Measurements from ENCODE around the gene DAPK2. TPM values are rescaled to one million over a fixed set of nuclear protein-coding genes. Genes with fewer than 3 reads are reported as not detected.

The DAPK2 gene
- total and polyA plus RNA-seq, 2 of the 13 experiments (the other 11 are each of a cell fraction or from before 2014, with no cell fraction given): 0.33 to 0.63 TPM

DNA sequence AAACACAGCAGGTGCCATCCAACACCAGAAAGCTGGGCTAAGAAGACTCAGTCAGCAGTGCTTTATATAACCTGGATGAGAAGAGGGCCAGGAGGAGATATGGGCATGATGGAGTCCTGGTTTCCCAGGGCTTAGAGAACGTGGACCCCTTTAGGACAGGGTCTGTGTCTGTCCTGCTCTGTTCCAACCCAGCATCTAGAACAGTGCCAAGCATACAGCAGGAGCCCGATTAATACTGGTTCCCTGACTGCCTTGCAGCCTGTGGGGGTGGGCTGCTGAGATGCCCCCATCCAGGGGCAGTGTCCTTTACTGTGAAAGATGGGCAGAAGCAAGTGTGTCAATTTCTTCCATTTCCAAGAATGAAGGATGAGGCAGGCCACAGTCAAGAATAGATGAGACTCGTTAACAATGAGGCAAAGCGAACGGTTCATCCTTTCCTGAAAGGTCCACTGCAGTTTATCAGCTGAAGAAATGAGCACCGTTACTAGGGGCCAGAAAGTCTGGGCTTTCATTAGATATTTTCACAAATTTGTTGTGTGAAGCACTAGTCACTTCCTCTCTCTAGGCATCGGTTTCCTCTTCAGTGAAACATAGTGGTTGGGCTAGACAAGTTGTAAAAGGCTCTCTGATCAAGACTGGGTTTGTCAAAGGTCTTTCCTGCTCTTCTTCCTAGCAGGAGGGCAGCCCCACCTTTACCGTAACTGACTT, 140.6 kb downstream of the DAPK2 start:
- 42% methylated on average over 7 of the region's 8 CpGs for WGBS (ENCODE audit: low lambda C conversion rate)
- intact Hi-C loops (cut with micrococcal nuclease; ENCODE audit: unreplicated experiment) (no loop called here), in situ Hi-C loops (cut with HindIII; ENCODE audit: extremely low pct_ligation_motif_present, low pct_unique_long_range_greater_than_20kb) (no loop called here)
- ATAC-seq (no peak), FAIRE-seq (no peak), DNase-seq (ENCODE audit: low spot score) (no peak)
- Histone ChIP-seq H3K4me2 (ENCODE audit: low read depth, low read length) (no peak overlapping the region), H3K9ac (ENCODE audit: insufficient read depth, low read depth, low read length) (no peak overlapping the region), H2AFZ (ENCODE audit: low read length) (no peak overlapping the region), H4K20me1 (ENCODE audit: insufficient read depth, low read length) (no peaks in the 10 kb centered on the region), H3K27me3 (ENCODE audit: control insufficient read depth in 1 of 2, insufficient read depth in 2 of 2, low read length in 2 of 2) (peaks cover 4 to 17% of the 10 kb centered on the region in 2 experiments; a peak in 4 of 5 replicates), H3K36me3 (replicated peaks in 1 of 2; ENCODE audit: control insufficient read depth in 1 of 2, insufficient read depth in 2 of 2, low read length in 2 of 2) (no peaks in the 10 kb centered on the region), H3K27ac (ENCODE audit: extremely low read length, insufficient read depth, low read length) (no peak overlapping the region), H3K4me3 (replicated peaks in 1 of 3; ENCODE audit: insufficient read depth in 1 of 3, low read depth in 2 of 3, low read length in 3 of 3) (no peak overlapping the region), H3K9me3 (ENCODE audit: low read length) (no peaks in the 10 kb centered on the region), H3K4me1 (ENCODE audit: insufficient read depth, low read length) (peaks cover 15% of the 10 kb centered on the region), H3K79me2 (ENCODE audit: insufficient read depth, low read length) (no peaks in the 10 kb centered on the region)
- no TSS peak for BruUV-seq (replicated peaks)
- ChIA-PET CTCF (ENCODE audit: low intra/inter-chr PET ratio, low total read pairs) (no interaction called here), POLR2A (no interaction called here)
- TF ChIP-seq ERF (CRISPR knock-in tag; IDR thresholded peaks at IDR 0.05): no peak
- no peak for TF ChIP-seq PHF5A (CRISPR knock-in tag; IDR thresholded peaks at IDR 0.05; ENCODE audit: low read depth, unreplicated experiment)
- TF ChIP-seq KDM5A (IDR thresholded peaks at IDR 0.05; ENCODE audit: borderline replicate concordance, low read length): no peak
- no peak for TF ChIP-seq ZNF20 (CRISPR knock-in tag; IDR thresholded peaks at IDR 0.05)
- TF ChIP-seq, protein P1, sequence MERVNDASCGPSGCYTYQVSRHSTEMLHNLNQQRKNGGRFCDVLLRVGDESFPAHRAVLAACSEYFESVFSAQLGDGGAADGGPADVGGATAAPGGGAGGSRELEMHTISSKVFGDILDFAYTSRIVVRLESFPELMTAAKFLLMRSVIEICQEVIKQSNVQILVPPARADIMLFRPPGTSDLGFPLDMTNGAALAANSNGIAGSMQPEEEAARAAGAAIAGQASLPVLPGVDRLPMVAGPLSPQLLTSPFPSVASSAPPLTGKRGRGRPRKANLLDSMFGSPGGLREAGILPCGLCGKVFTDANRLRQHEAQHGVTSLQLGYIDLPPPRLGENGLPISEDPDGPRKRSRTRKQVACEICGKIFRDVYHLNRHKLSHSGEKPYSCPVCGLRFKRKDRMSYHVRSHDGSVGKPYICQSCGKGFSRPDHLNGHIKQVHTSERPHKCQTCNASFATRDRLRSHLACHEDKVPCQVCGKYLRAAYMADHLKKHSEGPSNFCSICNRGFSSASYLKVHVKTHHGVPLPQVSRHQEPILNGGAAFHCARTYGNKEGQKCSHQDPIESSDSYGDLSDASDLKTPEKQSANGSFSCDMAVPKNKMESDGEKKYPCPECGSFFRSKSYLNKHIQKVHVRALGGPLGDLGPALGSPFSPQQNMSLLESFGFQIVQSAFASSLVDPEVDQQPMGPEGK (CRISPR knock-in tag; IDR thresholded peaks at IDR 0.05): no peak
- TF ChIP-seq, protein P2, sequence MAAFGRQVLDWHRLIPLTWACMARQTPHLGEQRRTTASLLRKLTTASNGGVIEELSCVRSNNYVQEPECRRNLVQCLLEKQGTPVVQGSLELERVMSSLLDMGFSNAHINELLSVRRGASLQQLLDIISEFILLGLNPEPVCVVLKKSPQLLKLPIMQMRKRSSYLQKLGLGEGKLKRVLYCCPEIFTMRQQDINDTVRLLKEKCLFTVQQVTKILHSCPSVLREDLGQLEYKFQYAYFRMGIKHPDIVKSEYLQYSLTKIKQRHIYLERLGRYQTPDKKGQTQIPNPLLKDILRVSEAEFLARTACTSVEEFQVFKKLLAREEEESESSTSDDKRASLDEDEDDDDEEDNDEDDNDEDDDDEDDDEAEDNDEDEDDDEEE (CRISPR knock-in tag; IDR thresholded peaks at IDR 0.05): no peak
- no peak for TF ChIP-seq ATAD3A (CRISPR knock-in tag; IDR thresholded peaks at IDR 0.05)
- no peak for TF ChIP-seq ZNF7 (CRISPR knock-in tag; IDR thresholded peaks at IDR 0.05)
- TF ChIP-seq, protein P3, sequence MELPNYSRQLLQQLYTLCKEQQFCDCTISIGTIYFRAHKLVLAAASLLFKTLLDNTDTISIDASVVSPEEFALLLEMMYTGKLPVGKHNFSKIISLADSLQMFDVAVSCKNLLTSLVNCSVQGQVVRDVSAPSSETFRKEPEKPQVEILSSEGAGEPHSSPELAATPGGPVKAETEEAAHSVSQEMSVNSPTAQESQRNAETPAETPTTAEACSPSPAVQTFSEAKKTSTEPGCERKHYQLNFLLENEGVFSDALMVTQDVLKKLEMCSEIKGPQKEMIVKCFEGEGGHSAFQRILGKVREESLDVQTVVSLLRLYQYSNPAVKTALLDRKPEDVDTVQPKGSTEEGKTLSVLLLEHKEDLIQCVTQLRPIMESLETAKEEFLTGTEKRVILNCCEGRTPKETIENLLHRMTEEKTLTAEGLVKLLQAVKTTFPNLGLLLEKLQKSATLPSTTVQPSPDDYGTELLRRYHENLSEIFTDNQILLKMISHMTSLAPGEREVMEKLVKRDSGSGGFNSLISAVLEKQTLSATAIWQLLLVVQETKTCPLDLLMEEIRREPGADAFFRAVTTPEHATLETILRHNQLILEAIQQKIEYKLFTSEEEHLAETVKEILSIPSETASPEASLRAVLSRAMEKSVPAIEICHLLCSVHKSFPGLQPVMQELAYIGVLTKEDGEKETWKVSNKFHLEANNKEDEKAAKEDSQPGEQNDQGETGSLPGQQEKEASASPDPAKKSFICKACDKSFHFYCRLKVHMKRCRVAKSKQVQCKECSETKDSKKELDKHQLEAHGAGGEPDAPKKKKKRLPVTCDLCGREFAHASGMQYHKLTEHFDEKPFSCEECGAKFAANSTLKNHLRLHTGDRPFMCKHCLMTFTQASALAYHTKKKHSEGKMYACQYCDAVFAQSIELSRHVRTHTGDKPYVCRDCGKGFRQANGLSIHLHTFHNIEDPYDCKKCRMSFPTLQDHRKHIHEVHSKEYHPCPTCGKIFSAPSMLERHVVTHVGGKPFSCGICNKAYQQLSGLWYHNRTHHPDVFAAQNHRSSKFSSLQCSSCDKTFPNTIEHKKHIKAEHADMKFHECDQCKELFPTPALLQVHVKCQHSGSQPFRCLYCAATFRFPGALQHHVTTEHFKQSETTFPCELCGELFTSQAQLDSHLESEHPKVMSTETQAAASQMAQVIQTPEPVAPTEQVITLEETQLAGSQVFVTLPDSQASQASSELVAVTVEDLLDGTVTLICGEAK (IDR thresholded peaks at IDR 0.05): no peak
- TF ChIP-seq, protein P3 (CRISPR knock-in tag; IDR thresholded peaks at IDR 0.05): no peak
- TF ChIP-seq ZNF207 (IDR thresholded peaks at IDR 0.05; ENCODE audit: borderline replicate concordance): no peak
- no peak for TF ChIP-seq ZNF670 (CRISPR knock-in tag; IDR thresholded peaks at IDR 0.05; ENCODE audit: borderline replicate concordance)
- TF ChIP-seq ZNF674 (CRISPR knock-in tag; IDR thresholded peaks at IDR 0.05; ENCODE audit: low read depth): no peak

Data from HepG2 (cell line).